Activated CD4-positive, CD25-positive, alpha-beta regulatory T cell (primary cell): Measurements from ENCODE around the gene BATF3.

Source experiments
- DNase-seq, 4 experiments: peaks; one replicate each; lab custom pipeline; 2025; lab: John Stamatoyannopoulos, UW

Gene BATF3

DNA sequence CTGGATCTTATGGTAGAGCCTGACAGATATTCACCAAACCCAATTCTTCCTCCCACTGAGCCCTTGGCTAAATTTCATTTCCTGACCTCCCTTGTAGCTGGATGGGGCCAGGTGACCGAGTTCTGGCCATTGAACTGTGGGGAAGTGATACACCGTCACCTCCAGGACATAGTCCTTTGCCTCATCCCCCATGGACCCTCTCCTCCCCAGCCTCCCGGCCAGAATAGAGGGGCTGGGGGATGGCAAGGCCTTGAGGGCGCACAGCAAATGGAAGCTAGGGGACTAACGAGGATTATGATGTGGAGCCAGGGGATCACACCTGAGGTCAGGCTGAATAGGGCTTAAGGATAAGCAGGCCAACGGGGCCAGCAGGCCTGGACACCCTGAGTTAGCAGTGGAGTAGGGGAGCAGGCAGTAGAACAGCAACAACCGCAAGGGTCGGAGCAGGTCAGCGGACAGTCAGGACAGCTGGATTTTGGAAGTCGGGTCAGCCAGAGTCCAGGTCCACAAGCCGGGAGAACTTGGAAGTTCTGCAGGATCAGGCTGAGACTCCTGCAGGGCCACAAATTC, 15.0 kb downstream of the BATF3 start:
- DNase-seq: no peak

DNA sequence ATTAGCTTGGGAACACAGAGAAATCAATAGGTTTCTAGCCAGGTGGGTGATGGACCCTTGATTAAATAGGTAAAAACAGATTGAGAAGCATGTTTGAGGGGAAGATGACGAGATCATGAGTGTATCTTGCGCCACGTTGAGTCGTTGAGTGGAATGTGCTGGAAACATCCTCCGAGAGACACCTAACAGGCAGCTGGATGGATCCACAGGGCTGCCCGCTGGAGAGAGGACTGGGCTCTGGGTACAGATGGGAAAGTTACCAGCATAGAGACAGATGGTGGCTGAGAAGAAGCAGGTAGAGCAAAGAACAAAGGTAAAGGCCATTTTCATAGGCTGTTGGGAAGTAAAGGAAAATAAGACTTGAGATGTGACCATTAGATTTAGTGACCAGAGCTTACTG, 15.6 kb downstream of the BATF3 start:
- no peak for DNase-seq

DNA sequence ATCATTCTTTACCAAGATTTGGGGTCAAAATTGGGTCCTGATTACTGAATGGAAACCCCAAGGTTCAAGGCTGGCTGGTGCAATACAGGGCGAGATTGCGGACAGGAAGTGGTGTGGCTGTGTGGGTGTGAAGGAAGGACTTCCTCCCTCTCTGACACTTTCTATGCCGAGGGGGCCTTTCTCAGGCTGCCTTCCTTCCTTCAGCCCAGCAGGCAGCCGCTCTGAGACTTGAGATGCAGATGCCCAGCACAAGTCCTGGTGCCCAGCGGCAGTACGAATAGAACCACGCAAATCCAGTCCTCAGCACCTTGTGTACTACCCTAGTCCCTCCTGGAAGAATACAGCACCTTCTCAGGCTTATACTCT, 16.3 kb downstream of the BATF3 start:
- DNase-seq: no peak

DNA sequence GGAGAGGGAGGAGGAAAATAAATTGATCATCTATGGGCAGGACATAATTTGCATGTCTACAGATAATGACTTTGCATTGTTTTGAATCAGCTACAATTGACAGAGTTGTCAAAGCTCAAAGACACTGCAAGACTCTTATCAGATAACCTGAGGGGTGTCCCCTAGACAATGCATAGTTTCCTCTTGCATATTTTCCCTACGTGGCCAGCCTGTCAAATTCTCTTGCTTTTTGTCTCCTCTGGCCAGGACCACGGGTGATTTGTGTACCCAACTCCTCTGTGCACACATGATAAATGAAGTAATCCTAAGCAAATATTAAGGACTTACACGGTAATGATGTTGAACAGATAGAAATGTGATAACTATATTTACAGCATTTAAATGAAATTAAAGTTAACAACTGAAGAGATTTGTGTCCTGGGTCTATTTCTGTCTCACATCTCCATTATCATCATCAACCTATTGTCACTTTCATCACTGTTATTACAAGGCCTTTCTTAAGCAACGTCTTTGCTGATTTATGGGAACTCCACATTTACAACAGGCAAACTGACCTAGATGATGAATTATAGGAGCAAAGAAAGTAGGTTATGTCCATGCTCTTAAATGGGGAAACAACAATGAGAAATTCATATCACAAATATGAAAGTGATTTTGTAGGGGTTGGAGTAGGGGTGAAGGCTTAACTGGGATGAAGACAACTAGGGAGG, 18.8 kb downstream of the BATF3 start:
- no peak for DNase-seq

DNA sequence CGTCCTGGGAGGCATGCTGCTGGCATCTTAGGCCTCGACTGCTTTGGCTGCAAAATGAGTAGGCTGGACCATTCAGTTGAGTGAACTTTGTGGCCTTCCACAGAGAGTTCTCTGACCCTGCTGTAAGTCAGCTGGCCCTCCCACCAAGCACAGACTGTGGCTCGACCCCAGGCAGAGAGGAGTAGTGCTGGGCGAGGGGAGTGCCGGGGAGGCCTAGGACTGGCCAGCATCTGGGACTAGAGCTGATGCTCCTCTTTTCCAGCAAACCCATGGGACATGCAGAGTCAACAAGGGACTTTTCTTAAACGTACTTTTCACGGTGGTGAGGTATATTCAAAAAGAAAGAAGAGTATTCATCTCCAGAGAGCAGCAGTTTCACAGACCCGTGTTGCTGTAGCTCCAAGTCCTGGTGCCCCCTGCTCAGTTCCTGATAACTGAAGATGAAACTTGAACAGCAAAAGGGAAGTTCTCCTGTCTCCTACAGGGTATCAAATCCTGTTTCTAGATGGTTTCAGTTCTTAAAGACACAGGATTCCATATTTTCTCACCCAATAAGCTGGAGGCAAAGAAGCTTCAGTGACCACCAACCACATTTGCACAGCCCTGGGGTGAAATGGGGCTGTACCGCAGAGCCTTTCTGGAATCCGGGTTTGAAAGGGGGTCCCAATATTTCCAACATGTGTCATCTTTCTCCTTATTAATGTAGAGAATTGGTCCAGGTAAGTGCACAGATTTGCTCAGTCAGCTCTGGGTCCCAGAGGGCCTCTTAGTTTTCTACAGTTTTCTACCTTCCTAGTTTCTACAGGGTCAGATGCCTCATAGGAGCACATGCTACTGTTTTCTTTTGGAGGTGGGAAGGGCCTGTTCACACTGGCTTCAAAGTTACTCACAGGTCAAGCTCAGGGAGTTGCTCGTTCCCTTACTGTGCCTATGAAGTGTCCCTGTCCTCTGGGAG, 20.9 kb downstream of the BATF3 start:
- no peak for DNase-seq

DNA sequence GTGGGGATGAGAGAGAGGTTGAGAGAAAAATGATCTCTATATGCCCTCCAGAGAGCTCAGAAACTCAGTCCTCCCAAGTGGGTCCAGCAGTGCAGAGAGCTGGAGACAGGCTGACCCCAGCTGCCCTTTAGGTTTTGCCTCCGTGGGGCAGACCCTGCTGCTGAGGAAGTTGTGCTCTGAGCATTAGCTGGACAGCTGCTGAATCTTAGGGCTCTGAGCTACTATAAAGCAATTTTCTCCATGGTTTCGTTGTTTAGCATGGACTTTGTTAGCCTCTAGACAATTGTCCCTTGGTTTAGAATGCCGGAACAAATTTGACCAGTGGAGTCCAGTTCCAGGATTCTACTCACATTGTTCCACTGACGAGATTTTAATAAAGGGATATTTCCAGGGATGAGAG, 22.1 kb downstream of the BATF3 start:
- no peak for DNase-seq

DNA sequence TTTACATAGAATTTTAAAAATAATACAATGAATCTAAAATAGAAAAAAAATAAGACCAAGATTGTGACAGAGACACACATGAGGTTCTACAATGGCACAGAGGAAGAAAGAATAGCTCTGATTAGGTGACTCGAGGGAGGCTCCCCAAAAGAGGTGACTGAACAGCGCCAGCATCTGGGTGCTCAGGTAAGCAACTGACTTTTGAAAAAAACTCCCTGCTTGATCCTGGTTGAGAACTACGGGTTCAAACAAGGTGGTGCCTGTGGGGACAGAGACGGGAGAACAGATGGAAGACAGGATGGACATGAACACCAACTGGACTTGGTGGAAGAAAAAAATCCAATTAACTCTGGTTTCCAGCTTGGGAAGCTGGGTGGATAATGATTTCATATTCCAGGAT, 22.5 kb downstream of the BATF3 start:
- no peak for DNase-seq

DNA sequence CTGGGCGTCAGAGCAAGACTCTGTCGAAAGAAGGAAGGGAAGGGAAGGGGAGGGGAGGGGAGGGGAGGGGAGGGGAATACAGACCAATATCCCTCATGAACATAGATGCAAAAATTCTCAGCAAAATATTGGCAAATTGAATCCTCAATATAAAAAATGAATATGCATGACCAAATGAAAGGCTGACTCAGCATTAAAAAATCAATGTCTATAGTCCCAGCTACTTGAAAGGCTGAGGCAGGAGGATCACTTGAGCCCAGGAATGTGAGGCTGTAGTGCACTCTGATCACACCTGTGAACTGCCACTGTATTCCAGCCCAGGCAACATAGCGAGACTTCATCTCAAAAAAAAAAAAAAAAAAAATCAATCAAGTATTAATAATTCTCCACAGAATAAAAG, 24.0 kb downstream of the BATF3 start:
- DNase-seq: no peak

DNA sequence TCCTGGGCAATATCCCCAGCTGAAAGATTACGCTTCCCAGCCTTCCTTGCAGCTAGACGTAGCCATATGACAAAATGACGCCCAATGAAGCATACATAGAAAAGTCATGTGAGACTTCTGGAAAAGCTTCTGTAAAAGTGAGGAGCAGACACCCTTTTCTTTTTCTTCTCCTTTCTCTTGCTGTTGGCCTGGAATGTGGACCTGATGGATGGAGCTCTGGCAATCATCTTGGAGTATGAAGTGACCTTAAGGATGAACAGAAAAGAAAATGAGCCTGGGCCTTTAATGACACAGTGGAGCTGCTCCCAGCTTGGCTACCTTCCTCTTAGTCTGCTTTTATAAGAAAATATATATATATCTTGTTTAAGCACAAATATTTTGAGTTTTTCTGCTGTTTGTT, 24.8 kb downstream of the BATF3 start:
- DNase-seq: no peak

DNA sequence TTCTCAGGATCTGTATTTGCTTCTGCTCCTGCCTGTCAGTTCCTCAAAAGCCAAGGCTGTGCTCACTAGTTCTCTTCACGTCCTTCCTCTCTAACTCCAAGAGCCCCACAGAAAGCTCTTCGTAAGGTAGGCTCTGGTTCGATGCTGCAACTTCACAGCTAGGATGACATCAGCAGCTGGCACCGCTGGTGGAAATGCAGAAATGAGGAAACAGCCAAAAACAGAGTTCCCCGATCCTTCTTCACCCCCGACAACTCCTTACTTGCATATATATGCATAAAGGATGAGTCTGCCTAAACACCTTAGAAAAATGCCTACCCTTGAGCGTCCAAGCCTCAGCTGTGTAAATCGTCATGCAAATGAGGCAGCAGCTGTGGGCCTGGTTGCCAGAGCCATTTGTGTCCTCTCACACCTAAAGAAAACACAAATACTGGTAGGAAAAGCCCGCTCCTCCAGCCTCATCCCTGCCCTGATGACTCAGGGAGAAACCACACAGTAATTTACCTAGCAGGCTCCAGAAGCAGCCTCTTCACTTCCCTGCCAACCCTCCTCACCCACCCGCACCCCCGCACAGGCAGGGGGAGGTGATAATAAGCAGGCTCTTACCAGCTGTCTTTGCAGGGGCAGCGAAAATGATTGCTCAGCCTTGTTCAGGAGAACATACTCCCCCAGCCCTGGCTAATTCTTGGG, 28.2 kb downstream of the BATF3 start:
- DNase-seq: no peak

DNA sequence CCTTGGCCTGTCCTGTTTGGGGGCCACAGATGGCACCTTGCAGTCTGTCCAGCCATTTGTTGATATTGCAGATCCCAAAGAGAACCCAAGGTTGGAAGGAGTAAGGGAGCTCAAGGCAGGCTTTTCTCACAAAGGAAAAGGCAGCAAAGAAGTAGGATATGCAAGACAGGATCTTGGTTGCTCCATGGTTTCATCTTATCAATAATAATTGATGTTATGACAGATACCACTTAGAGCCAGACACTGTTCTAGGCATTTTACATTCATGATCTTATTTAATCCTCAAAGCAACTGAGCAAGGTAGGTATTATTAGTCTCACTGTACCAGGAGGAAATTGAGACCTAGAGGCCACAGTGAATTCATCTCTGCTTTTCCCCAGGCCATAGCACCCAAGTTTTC, 28.8 kb downstream of the BATF3 start:
- no peak for DNase-seq

DNA sequence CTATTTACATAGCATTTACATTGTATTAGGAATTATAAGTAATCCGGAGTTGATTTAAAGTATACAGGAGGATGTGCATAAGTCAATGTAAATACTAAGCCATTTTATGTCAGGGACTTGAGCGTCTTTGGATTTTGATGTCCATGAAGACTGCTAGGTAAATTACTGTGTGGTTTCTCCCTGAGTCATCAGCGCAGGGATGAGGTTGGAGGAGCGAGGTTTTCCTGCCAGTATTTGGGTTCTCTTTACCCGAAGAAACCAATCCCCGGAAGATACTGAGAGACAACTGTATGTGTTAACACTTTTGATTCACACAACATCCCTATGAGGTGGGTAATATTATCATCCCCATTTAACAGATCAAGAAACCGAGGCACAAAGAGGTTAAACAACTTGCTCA, 29.3 kb downstream of the BATF3 start:
- no peak for DNase-seq

DNA sequence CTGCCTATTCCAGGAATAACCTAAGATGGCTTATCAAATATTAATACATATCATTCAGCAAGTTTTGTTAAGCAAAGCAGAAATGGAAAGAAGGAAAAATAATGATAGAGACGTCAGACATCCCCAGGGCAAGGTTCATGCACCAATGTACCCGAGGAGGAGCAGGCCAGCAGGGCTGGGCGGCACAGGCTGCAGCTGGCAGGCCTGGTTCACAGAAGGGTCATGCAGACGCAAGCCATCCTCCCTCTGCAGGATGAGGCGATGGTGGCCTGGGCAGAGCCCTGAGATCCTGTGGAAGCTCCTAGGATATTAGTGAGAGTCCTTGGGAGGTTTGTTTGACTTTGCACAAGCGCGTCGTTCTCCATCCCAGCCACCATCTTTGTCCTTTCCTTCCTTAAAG, 30.0 kb downstream of the BATF3 start:
- no peak for DNase-seq

DNA sequence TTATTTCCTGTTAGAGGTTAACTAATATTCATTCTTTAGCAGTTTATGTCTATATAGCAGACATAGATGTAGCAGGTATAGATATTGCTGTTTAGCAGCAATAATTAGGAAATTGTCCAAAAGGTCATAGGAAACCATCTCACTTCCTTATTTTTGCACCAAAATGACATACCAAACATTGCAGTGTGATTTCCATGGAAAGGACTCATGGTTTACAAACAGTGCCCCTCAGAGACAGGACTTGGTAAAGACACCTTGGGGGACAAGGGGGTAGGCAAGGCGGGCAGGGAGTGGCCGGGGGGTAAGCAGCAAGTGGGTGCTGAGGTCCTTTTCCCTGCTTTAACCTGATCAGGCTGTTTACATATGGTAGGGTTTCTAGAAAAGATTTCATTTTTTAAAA, 30.5 kb downstream of the BATF3 start:
- no peak for DNase-seq

DNA sequence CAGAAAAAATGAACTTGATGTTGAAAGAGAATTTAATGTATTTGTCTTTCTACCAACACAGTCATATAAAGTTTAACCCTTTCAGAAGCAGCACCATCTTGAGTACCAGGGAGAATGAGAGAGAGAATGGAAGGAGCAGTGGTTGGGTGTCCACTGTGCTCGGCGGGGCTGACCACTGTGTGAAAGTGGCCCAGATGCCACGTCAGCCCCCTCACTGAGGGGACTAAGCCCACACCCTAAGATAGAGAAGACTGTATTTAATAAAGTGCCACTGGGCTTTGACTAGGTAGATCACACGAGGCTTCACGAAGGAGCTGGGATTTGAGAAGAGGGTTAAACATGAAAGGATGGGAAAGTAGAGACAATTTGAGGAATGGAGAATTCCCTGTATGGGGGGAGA, 31.2 kb downstream of the BATF3 start:
- DNase-seq: no peak

DNA sequence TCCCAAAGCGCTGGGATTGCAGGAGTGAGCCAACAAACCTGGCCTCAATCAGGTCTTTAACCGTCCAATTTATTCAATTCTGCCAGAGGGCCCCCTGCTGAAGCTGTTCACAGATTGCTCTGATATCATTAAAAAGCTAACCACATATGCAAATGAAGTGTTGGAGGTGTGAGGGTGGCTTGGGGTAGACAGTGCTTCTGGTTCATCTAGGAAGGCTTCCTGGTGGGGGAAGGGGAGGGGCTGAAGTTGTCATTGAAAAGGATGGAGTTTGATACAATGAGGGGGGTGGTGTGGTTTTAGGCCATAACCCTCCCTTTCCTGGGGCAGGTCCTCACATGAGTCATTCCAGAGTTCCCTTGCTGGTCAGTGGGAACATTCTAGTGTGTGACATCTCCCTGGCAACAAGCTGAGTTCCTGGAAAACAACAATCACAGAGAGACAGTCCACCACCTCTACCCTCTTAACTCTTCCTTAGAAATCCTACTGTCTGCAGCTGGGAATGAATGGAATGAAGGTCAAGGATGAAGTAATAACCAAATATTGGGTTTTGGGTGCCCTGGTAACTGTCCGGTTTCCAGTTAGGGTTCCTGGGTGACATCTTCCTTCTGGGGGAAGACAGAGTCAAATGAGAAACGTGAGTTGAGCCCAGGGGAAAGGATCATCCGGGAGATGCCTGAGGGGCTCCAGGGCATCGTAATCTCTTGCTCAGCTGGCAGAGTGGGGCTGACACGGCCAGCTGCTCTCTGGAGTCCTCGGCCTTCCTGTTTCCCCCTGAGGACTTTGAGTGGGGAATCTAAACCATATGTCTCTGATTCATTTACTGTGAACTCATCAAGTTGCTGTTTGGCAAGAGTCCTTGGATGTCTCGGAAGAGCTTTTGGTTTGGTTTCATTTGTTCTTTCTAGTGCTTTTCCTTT, 32.2 kb downstream of the BATF3 start:
- DNase-seq: no peak

DNA sequence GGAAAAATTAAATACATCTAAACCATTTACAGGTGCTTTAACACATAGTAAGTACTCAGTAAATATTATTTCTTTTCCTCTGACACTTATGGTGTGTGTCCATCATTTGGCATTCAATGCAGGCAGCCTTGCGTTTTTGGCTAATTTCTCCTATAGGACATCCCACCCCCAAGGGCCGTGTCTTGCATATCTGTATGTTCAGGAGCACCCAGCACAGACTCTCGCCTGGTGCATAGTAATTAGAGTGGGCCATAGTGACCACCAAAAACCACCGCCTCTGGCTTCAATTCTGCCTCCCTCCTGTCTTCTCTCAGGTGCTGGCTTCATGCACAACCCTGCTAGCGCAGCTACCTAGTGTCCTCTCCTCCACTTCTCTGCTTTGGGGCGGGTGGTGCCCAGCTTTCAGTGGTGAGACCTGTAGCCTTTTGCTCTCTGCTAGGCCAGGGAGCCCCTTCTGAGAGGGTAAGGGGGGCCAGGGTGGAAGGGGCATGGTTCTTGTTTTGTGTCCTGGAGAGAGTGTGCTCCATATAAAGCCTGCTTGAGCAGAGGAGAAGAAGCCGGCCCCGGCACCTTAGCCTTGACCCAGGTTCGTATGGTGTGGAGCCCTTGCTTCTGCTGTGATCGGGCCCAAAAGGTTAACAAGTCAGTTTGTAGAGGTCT, 33.4 kb downstream of the BATF3 start:
- no peak for DNase-seq

DNA sequence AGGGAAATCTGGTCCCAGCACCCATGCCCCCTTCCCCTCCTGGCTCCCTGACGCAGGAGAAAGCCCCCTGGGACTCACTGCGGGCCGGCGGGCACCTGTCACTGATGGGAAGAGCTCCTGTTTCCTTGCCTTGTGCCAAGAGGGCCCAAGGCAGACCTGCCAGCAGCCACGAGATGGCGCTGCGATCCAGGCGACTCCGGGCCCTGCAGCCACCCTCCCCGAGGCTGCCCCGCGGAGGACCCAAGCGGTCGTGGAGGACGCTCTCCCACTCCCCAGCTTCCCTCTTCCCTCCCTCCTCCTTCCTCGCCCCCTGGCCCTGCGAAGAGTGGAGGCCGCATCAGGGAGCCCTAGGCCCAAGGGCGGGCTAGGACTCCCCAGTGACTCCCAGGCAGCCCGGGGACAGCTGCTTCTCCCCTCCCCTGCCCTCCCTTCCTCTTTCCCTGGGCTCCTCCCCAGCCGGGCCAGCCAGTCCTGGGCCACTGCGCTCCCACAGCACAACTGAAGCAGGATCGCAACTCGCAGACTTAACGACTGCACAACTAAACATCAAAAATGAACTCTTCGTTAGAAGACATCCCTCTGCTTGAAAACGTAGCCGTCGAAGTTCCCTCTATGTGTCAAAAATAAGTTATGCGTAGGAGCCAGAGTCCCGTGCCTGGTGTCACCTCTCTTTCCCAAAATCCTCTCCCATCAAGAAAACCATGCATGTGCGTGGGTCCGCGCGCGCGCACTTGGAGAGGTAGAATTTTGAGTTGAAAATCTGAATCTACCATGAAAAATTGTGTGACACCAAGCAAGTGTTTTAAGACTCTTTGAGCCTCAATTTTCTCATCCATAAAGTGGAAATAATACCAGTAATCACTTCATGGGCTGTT, 34.2 kb downstream of the BATF3 start:
- peak; percentile 54 to 70 (median 67) for DNase-seq

DNA sequence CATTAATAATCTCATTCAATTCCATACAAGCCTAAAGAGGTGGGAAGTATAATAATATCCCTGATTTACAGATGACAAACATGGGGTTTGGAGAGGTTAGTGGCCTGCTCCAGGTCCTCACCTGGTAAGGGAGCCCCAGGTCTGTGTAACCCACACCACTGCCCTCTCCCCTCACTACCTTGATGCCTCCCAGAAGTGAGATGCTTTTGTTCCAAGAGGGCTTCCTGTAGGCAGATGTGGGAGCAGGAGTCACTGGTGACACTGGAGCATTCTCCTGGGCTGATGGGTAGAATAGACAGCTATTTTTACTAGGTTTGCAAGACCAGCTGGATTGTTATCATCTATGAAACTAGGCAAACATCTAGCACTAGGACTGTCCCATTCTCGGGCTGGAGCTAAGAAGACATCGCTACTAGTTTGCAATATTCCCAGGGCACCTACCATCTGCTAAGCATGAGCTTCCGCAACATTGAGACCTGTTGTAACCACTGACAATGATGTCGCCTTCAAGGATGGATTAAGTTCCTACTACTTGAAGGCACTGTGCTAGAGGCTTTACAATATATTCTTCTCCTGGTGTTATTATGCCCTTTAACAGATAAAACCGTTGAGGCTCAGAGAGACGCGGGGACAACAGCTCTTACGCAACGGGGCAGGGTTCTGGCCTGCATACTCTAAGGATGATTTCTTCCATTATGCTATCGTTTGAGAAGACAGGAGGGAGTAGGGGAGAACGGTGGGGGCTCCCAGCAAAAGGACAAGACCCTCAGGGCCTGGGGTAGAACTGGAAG, 35.0 kb downstream of the BATF3 start:
- DNase-seq: no peak
